Body of pancreas (tissue), 4 donors: ENCODE measurements around the gene PRXL2A. TPM values are rescaled to one million over a fixed set of nuclear protein-coding genes. Genes with fewer than 3 reads are reported as not detected.
A peak's percentile ranks its signal among the peaks of the same experiment; 100 is the strongest.

Experiments used
- ATAC-seq: fragments of 150-250 bp; one replicate; pipeline ENCODE4 v1.9.1; 2016
- DNase-seq, 4 donors: peaks; one replicate each; pipeline ENCODE4 v3.0.0-alpha.2; 2019
- H3K27ac ChIP-seq, 4 donors: fragments of 200-600 bp; sonication (generic); 1 replicate in 3 of 4; 2 replicates in 1 of 4; pipeline versions ENCODE4 v1.5.1 to v1.6.1; 2016 to 2019; ENCODE audit warnings: mild to moderate bottlenecking in 1 of 4, mixed read lengths in 1 of 4, moderate library complexity in 1 of 4
- H3K27me3 ChIP-seq, 2 donors: fragments of 200-600 bp; sonication (generic); one replicate each; pipeline ENCODE4 v1.6.0; 2016; ENCODE audit warnings: mild to moderate bottlenecking in 1 of 2
- H3K36me3 ChIP-seq, 2 donors: fragments of 200-600 bp; sonication (generic); replicated peaks in 1 of 2; 2 replicates each; pipeline ENCODE4 v1.5.1; 2016; ENCODE audit warnings: low read depth in 2 of 2; ENCODE audit not compliant: insufficient read depth in 1 of 2
- H3K4me1 ChIP-seq: fragments of 200-600 bp; sonication (generic); one replicate; pipeline ENCODE4 v1.6.0; 2016
- H3K4me3 ChIP-seq, 2 donors: fragments of 200-600 bp; sonication (generic); 1 replicate in 1 of 2; 2 replicates in 1 of 2; pipeline ENCODE4 v1.5.1; 2016 to 2019
- H3K9me3 ChIP-seq, 3 donors: fragments of 200-600 bp; sonication (generic); 1 replicate in 2 of 3; 2 replicates in 1 of 3; pipeline ENCODE4 v1.5.1; 2016
- CTCF ChIP-seq, 7 experiments: fragments of 450-650 bp in 4 of 7; fragments of 200-600 bp in 3 of 7; sonication (generic) in 3 of 7; IDR thresholded peaks; one replicate each; pipeline ENCODE4 v1.5.1; 2016 to 2019; ENCODE audit warnings: antibody characterized with exemption in 7 of 7
- POLR2A ChIP-seq, 3 donors: fragments of 450-650 bp; IDR thresholded peaks; one replicate each; pipeline ENCODE4 v1.6.1; 2016; ENCODE audit warnings: antibody characterized with exemption in 3 of 3, mild to moderate bottlenecking in 2 of 3
- WGBS, 2 donors: methylation state at CpG; one replicate each; pipeline ENCODE4 v1.1.5; 2017; 5-methylcytosine and 5-hydroxymethylcytosine counted together
- intact Hi-C: fragments of 100-400 bp; cut with DNase I; formaldehyde crosslinking; loops from one replicate; pipeline ENCODE4 v1.15.1; 2023
- total RNA-seq, 2 donors: library from RNA; depleted of rRNA; stranded (reverse); fragments of >200 nt; gene quantifications; one replicate each; pipeline ENCODE4 v1.1.0, GENCODE V29; 2016

Gene PRXL2A
- total RNA-seq, 2 donors from 2014 or later, result 40.7 to 110 TPM

DNA sequence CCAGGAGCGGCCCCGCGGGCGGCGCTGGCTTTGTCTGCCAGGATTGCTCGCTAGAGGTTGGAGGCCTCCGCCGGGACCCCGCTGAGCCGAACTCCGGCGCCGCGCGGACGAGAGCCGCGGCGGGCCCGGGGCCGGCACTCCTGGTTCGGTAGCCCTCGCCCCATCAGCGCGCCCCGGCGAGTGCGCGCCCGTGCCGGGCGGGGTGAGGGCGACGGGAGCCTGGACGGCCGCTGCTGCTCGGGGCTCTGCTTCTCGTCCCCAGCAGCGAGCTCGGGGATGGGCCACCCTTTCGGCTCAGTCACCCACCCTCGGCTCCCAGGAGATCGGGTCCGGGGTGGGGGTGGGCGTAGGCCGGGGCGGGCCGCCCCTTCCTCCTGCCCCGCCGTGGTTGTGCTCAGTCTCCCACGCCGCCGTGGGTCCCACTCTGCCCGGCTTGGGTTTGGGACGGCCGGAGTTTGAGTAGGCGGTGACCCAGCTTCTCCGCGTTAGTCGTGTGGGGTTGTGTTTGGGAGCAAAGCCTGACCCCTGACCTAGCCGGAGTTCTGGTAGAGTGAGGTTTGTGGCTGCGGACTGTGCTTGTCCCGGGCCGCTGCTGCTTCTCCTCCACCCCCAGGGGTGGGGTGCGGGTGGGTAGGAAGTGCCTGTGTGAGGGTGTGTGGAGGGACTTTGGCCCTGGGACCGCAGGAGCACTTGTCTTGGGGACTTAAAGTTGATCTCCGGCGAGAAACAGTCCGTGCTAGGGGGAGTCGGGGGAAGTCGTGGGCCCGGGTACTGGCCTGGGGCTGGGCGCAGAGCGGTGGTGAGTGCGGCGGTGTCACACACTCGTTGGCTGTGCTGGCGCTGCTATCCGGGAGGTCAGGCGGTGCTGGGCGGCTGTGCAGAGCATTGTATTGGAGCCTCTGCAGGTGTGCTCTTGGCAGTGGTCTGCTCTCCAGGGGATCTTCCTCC lies 46.4 kb downstream of the PRXL2A start:
- peak overlapping the region; percentile 63 to 98 (median 94) for H3K27ac ChIP-seq
- peaks cover 55% of the 10 kb centered on the region for H3K4me1 ChIP-seq
- H3K9me3 ChIP-seq, result no peaks in the 10 kb centered on the region
- 0% methylated on average over 74 of the region's 81 CpGs; no CpG with 5 or more reads in 1 of the 2 donors for WGBS, 2 donors
- TF ChIP-seq POLR2A (IDR thresholded peaks at IDR 0.05), result peak; percentile 27 to 70 (median 68)
- TF ChIP-seq CTCF (IDR thresholded peaks at IDR 0.05), result no peak
- intact Hi-C loops, result no loop called here
- no peaks in the 10 kb centered on the region for H3K36me3 ChIP-seq
- DNase-seq, result peak; percentile 68 to 77 (median 75)
- peak; percentile 40 for ATAC-seq
- H3K27me3 ChIP-seq, result no peaks in the 10 kb centered on the region
- peak overlapping the region; percentile 82 to 91 for H3K4me3 ChIP-seq

DNA sequence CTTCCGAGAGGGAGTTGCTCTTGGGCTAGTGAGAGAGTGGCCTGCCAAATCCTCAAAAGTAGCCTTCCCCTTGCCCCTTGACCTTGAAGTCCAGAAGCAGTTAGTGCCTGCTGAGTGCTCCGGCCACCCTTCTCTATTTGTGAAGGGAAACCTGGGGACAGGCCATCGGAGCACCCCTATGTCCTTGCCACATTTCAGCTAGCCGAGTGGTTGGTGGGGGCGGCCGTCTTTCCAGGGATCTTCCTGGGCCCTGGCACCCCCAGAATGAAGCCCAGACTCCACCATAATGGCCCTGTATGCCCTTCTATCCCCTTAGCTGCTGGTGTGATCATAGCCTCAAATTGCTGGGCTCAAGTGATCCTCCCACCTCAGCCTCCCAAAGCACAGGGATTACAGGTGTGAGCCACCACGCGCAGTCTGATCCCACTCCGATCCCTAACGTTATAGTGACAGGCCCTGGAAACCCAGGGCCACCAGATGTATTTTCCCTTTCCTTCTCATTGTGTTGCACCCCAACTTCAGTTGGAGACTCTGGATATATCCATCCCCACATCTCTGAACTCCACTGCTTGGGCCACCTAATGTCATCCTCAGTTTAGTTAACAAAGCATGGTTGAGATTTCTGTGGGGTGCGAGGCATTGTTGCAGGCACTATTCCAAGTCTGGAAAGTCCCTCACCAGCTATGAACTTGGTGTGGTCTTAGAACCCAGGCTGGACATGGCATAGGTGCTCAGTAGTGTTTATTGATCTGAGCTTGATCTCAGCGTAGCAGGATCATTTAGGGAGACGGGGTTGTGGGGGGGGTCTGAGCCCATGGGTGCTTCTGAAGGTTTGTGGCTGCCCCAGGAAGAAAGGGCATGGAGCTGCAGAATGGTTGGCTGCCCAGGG lies 47.4 kb downstream of the PRXL2A start:
- 47 to 53% methylated on average over 10 to 13 of the region's 13 CpGs for WGBS, 2 donors
- Histone ChIP-seq H3K9me3 (no peaks in the 10 kb centered on the region), H3K4me3 (peak overlapping the region; percentile 82 to 91), H3K4me1 (peaks cover 64% of the 10 kb centered on the region), H3K36me3 (no peaks in the 10 kb centered on the region), H3K27ac (peak overlapping the region; percentile 63 to 98 (median 94)), H3K27me3 (no peaks in the 10 kb centered on the region)
- TF ChIP-seq CTCF (IDR thresholded peaks at IDR 0.05) (no peak), POLR2A (IDR thresholded peaks at IDR 0.05) (no peak)
- no peak for DNase-seq
- intact Hi-C loops, result no loop called here
- no peak for ATAC-seq

DNA sequence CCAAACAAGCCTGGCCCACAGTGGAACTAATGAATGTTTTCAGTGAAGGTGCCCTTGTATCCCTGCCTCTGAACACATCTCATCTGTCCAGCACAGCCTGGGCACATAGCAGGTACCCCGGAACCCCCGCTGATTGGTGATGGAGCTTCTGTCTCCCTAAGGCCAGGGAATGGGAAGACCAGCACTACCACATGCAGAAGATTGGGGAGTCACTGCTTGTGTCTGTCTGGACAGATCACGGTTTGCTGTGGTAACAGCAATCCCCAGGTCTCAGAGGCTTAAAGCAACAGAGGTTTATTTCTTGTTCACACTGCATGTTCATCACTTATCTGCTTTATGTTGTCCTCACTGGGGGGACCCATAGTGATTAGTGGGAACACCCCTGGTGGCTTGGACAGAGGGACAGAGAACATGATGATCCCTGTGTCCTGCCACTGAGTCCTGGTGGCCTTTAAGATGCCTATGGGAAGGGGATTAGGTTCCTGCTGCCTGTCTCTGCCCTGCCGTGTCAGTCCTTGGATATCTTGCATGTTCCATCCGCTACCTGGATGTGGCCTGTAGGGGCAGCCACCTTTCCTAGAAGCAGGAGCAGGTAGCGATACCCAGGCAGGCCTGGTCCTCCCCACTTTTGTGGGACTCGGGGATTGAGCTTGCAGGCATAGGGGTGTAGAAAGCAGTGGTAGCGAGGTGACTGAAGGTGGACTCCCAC lies 49.4 kb downstream of the PRXL2A start:
- Histone ChIP-seq H3K4me3 (no peak overlapping the region), H3K27me3 (no peaks in the 10 kb centered on the region), H3K4me1 (peaks cover 84% of the 10 kb centered on the region), H3K27ac (peak overlapping the region; percentile 41 to 85 (median 80)), H3K9me3 (no peaks in the 10 kb centered on the region), H3K36me3 (no peaks in the 10 kb centered on the region)
- intact Hi-C loops, result no loop called here
- 82 to 84% methylated on average over 6 to 7 of the region's 8 CpGs for WGBS, 2 donors
- peak in 1 of 4 donors; percentile 41 for DNase-seq
- no peak for ATAC-seq
- TF ChIP-seq CTCF (IDR thresholded peaks at IDR 0.05) (peak in 3 of 7 experiments; percentile 10 to 19 (median 10)), POLR2A (IDR thresholded peaks at IDR 0.05) (no peak)

- Histone ChIP-seq H3K9me3 (no peaks in the 10 kb centered on the region), H3K4me1 (peaks cover 85% of the 10 kb centered on the region), H3K27ac (peak overlapping the region; percentile 41 to 85 (median 80)), H3K27me3 (no peaks in the 10 kb centered on the region), H3K36me3 (no peaks in the 10 kb centered on the region), H3K4me3 (no peak overlapping the region)
- intact Hi-C loops, result no loop called here
- DNase-seq (no peak), ATAC-seq (no peak)
- WGBS, 2 donors, result 38 to 42% methylated on average over 3 to 4 of the region's 4 CpGs
- TF ChIP-seq POLR2A (IDR thresholded peaks at IDR 0.05) (no peak), CTCF (IDR thresholded peaks at IDR 0.05) (no peak)
These were observed 49.9 kb downstream of the PRXL2A start for GRCh38 chr10:80458263-80458625.
